Neural cell (in vitro differentiated cells): Measurements from ENCODE around the gene MAPRE3. TPM values are rescaled to one million over a fixed set of nuclear protein-coding genes. Genes with fewer than 3 reads are reported as not detected.

Experiments used
- H2AFZ ChIP-seq: fragments of 200-600, 300-800 bp; sonication (generic), shearing (Covaris generic); 2 replicates; pipeline ENCODE4 v1.6.0; 2014; ENCODE audit warnings: low read depth, mild to moderate bottlenecking, antibody characterized with exemption, low read length, moderate library complexity
- H3F3A ChIP-seq: fragments of 200-600 bp; shearing (Covaris generic); 2 replicates; pipeline ENCODE4 v1.6.1; 2016; ENCODE audit warnings: mild to moderate bottlenecking, moderate library complexity, mixed read lengths, antibody characterized with exemption, low read length; ENCODE audit not compliant: insufficient read depth, poor library complexity, severe bottlenecking
- H3K27ac ChIP-seq: fragments of 200-600, 300-800 bp; sonication (generic), shearing (Covaris generic); 2 replicates; pipeline ENCODE4 v1.5.1; 2014; ENCODE audit warnings: mild to moderate bottlenecking, low read length, moderate library complexity
- H3K27me3 ChIP-seq: fragments of 300-800, 200-600 bp; sonication (generic), shearing (Covaris generic); 2 replicates; pipeline ENCODE4 v1.6.0; 2014; ENCODE audit warnings: mild to moderate bottlenecking, low read depth, low read length, moderate library complexity; ENCODE audit not compliant: insufficient read depth
- H3K36me3 ChIP-seq: fragments of 300-800, 200-600 bp; sonication (generic), shearing (Covaris generic); 2 replicates; pipeline ENCODE4 v1.5.1; 2014; ENCODE audit warnings: mild to moderate bottlenecking, antibody characterized with exemption, low read length, moderate library complexity; ENCODE audit not compliant: insufficient read depth
- H3K4me2 ChIP-seq: fragments of 300-800, 200-600 bp; sonication (generic), shearing (Covaris generic); 2 replicates; pipeline ENCODE4 v1.6.0; 2014; ENCODE audit warnings: mild to moderate bottlenecking, low read length
- H3K4me3 ChIP-seq: fragments of 300-800, 200-600 bp; sonication (generic), shearing (Covaris generic); 2 replicates; pipeline ENCODE4 v1.5.1; 2014; ENCODE audit warnings: mild to moderate bottlenecking, low read length, moderate library complexity
- H3K79me2 ChIP-seq: fragments of 200-600 bp; shearing (Covaris generic); replicated peaks from 2 replicates; pipeline ENCODE4 v1.6.0; 2014; ENCODE audit warnings: mild to moderate bottlenecking, low read length, moderate library complexity; ENCODE audit not compliant: insufficient read depth
- H3K9ac ChIP-seq: fragments of 300-800, 200-600 bp; sonication (generic), shearing (Covaris generic); 2 replicates; pipeline ENCODE4 v1.6.1; 2016; ENCODE audit warnings: mild to moderate bottlenecking, low read length, mixed read lengths
- H3K9me2 ChIP-seq: fragments of 200-600 bp; shearing (Covaris generic); 2 replicates; pipeline ENCODE4 v1.6.1; 2016; ENCODE audit warnings: mild to moderate bottlenecking, low read length, mixed read lengths; ENCODE audit not compliant: insufficient read depth
- H3K9me3 ChIP-seq: fragments of 200-600, 300-800 bp; sonication (generic), shearing (Covaris generic); 2 replicates; pipeline ENCODE4 v1.6.1; 2016; ENCODE audit warnings: mild to moderate bottlenecking, mixed run types, low read length, moderate library complexity, mixed read lengths
- H4K20me1 ChIP-seq: fragments of 200-600 bp; shearing (Covaris generic); 2 replicates; pipeline ENCODE4 v1.6.1; 2016; ENCODE audit warnings: mild to moderate bottlenecking, mixed run types; ENCODE audit not compliant: insufficient read depth
- EP300 ChIP-seq: fragments of 450-650 bp; conservative IDR thresholded peaks from 2 replicates; pipeline ENCODE4 v1.6.1; 2014; ENCODE audit warnings: antibody characterized with exemption, mild to moderate bottlenecking, moderate library complexity; ENCODE audit not compliant: poor library complexity, severe bottlenecking
- EZH2 ChIP-seq: fragments of 200-600, 300-800 bp; shearing (Covaris generic), sonication (generic); IDR thresholded peaks from 2 replicates; pipeline ENCODE4 v1.6.1; 2014; ENCODE audit warnings: antibody characterized with exemption, low read length, borderline replicate concordance, mild to moderate bottlenecking; ENCODE audit not compliant: insufficient read depth, poor library complexity, severe bottlenecking
- MXI1 ChIP-seq: fragments of 450-650 bp; conservative IDR thresholded peaks from 2 replicates; pipeline ENCODE4 v1.6.1; 2014; ENCODE audit warnings: antibody characterized with exemption, mild to moderate bottlenecking; ENCODE audit not compliant: poor library complexity, severe bottlenecking
- POLR2AphosphoS5 ChIP-seq: IDR thresholded peaks from 2 replicates; pipeline ENCODE4 v1.6.1; 2012
- RAD21 ChIP-seq: fragments of 450-650 bp; conservative IDR thresholded peaks from 2 replicates; pipeline ENCODE4 v1.6.1; 2014; ENCODE audit warnings: antibody characterized with exemption, mild to moderate bottlenecking, moderate library complexity
- REST ChIP-seq: IDR thresholded peaks from 2 replicates; pipeline ENCODE4 v1.6.1; 2012; ENCODE audit warnings: borderline replicate concordance
- SMC3 ChIP-seq: fragments of 450-650 bp; conservative IDR thresholded peaks from 2 replicates; pipeline ENCODE4 v1.6.1; 2014; ENCODE audit warnings: antibody characterized with exemption, mild to moderate bottlenecking, moderate library complexity; ENCODE audit not compliant: poor library complexity
- TAF1 ChIP-seq: IDR thresholded peaks from 2 replicates; pipeline ENCODE4 v1.6.1; 2012; ENCODE audit warnings: low read depth
- polyA plus RNA-seq: library from polyadenylated mRNA; depleted of rRNA; stranded (reverse); fragments of >200 nt; gene quantifications from 2 replicates; pipeline ENCODE4 v1.2.3, GENCODE V29; 2014
- TF ChIP-seq, protein P1 (sequence below): fragments of 450-650 bp; IDR thresholded peaks from 2 replicates; pipeline ENCODE4 v1.5.1; 2014; ENCODE audit warnings: antibody characterized with exemption, mild to moderate bottlenecking, moderate library complexity; ENCODE audit not compliant: poor library complexity, severe bottlenecking

The MAPRE3 gene
- polyA plus RNA-seq, 1 donor from 2014 or later: 69.2 TPM

- no peak overlapping the region for H3K4me2 ChIP-seq
- no peaks in the 10 kb centered on the region for H3K79me2 ChIP-seq
- H3K9ac ChIP-seq: no peak overlapping the region
- H3K36me3 ChIP-seq: peaks cover 4% of the 10 kb centered on the region
- H3K9me3 ChIP-seq: no peaks in the 10 kb centered on the region
- H3K4me3 ChIP-seq: no peak overlapping the region
- TF ChIP-seq POLR2AphosphoS5 (no peak), REST (no peak), EZH2 (no peak), MXI1 (no peak), EP300 (no peak), TAF1 (no peak), RAD21 (no peak), SMC3 (no peak)
- TF ChIP-seq, protein P1, sequence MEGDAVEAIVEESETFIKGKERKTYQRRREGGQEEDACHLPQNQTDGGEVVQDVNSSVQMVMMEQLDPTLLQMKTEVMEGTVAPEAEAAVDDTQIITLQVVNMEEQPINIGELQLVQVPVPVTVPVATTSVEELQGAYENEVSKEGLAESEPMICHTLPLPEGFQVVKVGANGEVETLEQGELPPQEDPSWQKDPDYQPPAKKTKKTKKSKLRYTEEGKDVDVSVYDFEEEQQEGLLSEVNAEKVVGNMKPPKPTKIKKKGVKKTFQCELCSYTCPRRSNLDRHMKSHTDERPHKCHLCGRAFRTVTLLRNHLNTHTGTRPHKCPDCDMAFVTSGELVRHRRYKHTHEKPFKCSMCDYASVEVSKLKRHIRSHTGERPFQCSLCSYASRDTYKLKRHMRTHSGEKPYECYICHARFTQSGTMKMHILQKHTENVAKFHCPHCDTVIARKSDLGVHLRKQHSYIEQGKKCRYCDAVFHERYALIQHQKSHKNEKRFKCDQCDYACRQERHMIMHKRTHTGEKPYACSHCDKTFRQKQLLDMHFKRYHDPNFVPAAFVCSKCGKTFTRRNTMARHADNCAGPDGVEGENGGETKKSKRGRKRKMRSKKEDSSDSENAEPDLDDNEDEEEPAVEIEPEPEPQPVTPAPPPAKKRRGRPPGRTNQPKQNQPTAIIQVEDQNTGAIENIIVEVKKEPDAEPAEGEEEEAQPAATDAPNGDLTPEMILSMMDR: no peak
- no peaks in the 10 kb centered on the region for H3K9me2 ChIP-seq
- H3K27ac ChIP-seq: no peak overlapping the region
- no peaks in the 10 kb centered on the region for H3K27me3 ChIP-seq
- peaks cover 6% of the 10 kb centered on the region for H4K20me1 ChIP-seq
- no peaks in the 10 kb centered on the region for H3F3A ChIP-seq
- no peak overlapping the region for H2AFZ ChIP-seq
Measured at GRCh38 chr2:27025861-27026851, 55.7 kb downstream of the MAPRE3 start.

- H3K9me2 ChIP-seq: no peaks in the 10 kb centered on the region
- no peak overlapping the region for H3K27ac ChIP-seq
- no peaks in the 10 kb centered on the region for H3K27me3 ChIP-seq
- H3K9me3 ChIP-seq: no peaks in the 10 kb centered on the region
- no peaks in the 10 kb centered on the region for H3K79me2 ChIP-seq
- H2AFZ ChIP-seq: no peak overlapping the region
- H3F3A ChIP-seq: no peaks in the 10 kb centered on the region
- TF ChIP-seq EP300 (no peak), POLR2AphosphoS5 (no peak), REST (no peak), SMC3 (no peak), RAD21 (no peak), TAF1 (no peak), MXI1 (no peak), EZH2 (no peak)
- TF ChIP-seq, protein P1: no peak
- no peak overlapping the region for H3K4me3 ChIP-seq
- peaks cover 4% of the 10 kb centered on the region for H3K36me3 ChIP-seq
- H3K9ac ChIP-seq: no peak overlapping the region
- no peak overlapping the region for H3K4me2 ChIP-seq
- H4K20me1 ChIP-seq: peaks cover 6% of the 10 kb centered on the region
Measured at GRCh38 chr2:27027211-27027651, 56.8 kb downstream of the MAPRE3 start.
